Measurements from ENCODE around the gene GSG1L.

DNA sequence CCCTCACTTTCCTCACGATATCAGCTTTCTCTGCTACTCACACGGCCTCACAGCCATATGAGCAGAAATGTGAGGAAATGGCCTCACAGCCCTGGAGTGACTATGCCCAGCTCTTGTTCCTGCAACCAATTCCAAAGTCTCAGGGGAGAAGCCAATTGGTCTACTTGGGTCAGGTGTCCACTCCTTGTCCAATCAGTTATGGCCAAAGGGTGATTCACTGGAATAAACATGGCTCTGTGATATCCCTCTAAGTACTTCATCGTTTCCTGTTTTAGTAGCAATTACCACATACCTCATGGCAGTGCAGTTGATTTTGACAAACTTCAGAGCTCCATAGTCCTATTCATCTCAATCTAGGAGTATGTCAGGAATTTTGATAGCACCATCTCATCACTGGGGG, 318.2 kb downstream of the GSG1L start:
- TF ChIP-seq, protein P1, sequence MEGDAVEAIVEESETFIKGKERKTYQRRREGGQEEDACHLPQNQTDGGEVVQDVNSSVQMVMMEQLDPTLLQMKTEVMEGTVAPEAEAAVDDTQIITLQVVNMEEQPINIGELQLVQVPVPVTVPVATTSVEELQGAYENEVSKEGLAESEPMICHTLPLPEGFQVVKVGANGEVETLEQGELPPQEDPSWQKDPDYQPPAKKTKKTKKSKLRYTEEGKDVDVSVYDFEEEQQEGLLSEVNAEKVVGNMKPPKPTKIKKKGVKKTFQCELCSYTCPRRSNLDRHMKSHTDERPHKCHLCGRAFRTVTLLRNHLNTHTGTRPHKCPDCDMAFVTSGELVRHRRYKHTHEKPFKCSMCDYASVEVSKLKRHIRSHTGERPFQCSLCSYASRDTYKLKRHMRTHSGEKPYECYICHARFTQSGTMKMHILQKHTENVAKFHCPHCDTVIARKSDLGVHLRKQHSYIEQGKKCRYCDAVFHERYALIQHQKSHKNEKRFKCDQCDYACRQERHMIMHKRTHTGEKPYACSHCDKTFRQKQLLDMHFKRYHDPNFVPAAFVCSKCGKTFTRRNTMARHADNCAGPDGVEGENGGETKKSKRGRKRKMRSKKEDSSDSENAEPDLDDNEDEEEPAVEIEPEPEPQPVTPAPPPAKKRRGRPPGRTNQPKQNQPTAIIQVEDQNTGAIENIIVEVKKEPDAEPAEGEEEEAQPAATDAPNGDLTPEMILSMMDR (conservative IDR thresholded peaks at IDR 0.05), result no peak
- TF ChIP-seq ZFX (IDR thresholded peaks at IDR 0.05), result no peak

Measured in C4-2B (cell line).